Measurements from ENCODE around the gene TMEM108.

Gene TMEM108

DNA sequence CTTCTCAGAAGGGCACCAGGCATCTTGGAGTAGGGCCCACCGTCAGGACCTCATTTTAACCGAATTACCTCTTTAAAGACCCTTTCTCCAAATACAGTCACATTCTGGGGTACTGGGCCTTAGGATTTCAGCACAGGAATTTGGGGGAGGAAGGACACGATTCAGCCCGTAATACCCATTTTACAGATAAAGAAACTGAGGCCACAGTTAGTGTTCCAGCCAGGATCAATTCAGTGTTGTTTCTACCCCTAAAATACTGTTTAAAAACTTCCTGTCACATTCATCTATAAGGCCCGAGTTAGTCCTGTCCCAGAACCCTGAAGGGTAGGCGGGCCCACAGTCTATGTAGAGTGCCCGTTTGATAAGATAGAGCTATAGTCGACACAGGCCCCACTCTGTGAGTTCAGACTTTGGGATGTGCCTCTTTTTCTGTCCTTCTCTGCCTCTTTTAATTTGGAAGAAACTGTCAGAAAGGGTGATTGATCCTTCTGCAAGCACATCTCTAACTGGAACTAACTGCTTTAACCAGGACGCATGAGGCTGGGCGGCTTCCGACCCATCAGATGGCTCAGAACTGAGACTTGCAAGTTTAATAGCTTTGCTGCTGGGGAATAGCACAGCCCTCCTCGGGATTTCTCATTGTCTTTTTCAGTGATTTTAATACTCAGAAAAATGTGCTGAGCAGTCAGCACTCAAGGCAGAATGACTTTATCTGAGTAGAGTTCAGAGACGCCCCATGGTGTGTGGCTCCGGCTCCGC lies 381.1 kb downstream of the TMEM108 start:
- DNase-seq (ENCODE audit: low read depth in 2 of 2): no peak

DNA sequence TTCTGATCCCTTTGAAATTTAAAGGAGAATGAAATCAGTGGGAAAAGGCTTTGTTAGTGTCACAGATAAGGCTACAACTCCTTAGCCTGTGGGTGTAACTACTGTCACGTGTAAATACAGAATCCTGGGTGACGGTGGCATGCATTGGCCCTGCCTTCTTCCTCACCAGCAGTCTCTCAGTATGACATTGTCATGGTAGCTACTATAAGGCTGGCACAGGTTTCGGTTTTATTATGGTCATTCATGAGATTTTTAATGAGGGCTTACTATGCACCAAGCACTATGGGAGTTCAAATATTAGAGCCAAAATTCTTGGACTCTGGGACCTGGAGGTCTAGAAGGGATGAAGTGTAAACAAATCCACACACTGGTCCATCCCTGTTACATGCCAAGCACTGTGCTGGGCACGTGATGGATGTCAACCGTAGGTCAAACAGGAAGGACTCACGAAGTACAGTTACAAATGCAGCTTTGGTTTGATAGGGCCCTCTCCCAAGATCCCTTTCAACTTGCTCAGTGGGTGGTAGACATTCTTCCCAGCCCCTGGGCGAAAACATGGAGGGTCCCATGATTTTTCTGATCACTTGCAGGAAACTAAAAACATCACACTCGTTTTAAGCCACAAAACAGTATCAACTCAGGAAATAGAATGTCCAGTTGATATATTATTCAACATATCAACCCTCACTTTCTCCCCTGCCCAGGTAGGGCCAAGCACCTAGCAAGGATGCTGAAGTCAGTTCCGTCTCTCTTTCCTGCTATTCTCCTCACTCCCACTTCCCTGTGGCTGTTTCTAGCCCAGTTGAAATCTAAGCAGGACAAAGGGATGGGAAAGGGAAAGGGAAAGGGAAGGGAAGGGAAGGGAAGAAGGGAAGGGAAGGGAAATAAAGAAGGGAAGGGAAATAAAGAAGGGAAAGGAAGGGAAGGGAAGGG lies 387.0 kb downstream of the TMEM108 start:
- no peak for DNase-seq (ENCODE audit: low read depth in 2 of 2)

DNA sequence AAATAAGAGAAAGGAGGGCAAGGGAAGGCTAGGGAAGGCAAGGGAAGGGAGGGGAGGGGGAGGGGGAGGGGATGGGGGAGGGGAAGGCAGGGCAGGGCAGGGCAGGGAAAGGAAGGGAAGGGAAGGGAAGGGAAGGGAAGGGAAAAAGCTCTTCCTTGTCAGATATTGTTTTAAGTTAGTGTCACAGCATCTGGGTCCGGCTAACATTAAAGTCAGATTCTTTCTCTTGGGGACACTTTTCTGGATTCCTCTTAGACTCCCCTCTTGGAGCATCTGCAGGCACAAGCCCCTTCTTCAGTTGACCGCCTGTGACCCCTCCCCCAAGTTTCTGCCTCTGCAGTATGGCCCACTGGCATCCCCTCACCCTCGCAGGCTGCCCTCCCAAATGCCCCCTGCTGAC lies 387.7 kb downstream of the TMEM108 start:
- DNase-seq (ENCODE audit: low read depth in 2 of 2): no peak

DNA sequence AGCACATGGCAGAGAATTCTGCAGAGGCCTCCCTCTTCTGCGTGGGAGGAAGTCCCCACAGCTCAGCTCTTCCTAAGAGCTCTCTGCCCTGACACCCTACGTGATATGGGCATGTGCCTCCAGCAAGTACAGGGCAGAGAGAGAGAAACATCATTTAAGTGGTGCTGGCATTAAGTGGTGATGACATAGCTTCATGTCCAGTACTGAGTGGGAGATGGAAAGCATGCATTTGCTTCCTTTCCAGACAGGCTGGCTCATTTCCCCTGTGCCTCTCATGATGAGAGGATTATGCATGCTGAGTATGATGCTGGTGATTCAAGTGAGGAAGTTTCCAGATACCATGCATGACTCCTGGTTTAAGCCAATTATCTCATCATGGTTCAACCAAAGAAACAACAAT lies 388.5 kb downstream of the TMEM108 start:
- DNase-seq (ENCODE audit: low read depth in 2 of 2): no peak

DNA sequence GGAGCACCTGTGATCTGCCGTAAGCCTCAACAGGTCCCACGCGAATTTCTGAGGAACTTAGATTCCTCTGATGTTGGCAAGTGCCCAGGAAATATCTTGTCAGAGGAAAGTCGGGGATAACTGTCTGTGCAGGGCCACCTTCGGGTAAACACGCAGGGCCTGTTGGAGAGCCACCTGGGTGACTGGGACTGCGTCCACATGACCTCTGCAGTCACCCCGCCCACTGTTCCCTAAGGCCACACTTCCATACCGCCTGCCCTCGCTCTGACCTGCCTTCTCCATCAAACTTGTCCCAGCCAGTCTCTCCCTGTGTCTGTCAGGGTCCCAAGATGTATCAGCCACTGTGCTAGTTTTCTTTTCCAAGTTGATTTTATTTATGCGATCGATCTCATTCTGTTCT lies 390.4 kb downstream of the TMEM108 start:
- no peak for DNase-seq (ENCODE audit: low read depth in 2 of 2)

DNA sequence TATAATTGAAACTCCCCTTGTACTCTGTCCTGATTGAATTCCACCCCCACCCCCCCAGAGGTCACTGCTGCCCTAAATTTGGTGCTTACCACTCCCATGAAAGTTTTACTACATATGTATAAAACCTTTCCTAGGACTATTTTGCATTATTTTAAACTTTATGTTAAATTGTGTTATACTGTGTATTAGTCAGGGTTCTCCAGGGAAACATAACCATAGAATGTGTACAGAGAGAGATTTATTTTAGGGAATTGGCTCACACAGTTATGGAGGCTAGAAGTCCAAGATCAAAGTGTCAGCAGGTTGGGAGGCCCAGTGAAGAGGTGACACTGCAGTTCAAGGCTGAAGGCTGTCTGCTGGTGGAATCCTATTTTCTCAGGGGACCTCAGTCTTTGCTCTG lies 390.9 kb downstream of the TMEM108 start:
- no peak for DNase-seq (ENCODE audit: low read depth in 2 of 2)

DNA sequence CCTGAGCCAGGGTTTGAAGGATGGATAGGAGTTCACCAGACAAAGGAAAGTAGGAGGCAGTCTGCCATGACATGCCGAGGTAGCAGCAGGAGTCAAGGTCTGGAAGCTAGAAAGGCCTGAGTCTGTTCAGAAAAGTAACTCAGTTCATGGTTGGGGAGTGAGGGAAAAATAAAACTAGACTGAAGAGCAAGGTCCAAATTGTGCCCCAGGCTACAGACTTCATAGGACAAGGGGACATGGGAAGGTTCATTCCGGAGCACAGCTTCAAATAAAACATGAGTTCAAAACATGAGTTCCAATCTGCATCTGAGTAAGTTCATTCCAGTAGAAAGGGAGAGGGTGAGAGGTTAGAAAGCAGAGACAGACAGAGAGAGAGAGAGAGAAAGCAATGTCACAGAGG lies 401.4 kb downstream of the TMEM108 start:
- DNase-seq (ENCODE audit: low read depth in 2 of 2): no peak

DNA sequence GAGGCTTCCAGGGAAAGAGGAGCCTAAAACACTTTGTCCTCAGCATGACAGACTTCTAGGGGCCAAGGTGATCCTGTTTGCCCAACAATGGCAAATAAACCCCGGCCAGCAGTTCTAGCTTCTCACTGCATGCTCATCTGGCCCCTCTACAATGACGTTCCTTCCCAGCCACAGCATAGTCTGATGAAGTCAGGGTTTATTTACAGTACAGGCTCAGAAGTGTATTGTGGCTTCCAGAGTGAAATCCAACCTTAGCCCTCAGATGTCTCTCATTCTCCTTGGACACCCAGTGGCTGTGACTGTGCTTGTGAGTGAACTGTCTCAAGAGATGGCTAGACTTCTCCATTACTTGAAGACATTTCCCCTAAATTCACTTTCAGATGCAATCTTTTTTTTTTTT lies 402.5 kb downstream of the TMEM108 start:
- no peak for DNase-seq (ENCODE audit: low read depth in 2 of 2)

DNA sequence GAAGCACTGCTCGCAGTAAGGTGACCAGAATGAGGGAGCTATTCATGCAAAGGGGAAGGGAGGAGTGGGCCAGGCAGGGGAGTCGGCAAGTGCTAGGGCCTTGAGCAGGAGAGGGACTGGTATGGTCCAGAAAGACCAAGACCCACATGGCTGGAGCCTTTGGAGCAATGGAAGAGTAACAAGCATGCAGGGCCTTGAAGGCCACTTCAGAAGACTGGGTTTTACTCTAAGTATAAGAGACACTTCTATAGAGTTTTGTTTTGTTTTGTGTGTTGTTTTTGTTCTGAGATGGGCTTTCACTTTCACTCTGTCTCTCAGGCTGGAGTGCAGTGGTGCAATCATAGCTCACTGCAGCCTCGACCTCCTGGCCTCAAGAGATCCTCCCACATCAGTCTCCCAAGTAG lies 403.7 kb downstream of the TMEM108 start:
- DNase-seq (ENCODE audit: low read depth in 2 of 2): no peak

DNA sequence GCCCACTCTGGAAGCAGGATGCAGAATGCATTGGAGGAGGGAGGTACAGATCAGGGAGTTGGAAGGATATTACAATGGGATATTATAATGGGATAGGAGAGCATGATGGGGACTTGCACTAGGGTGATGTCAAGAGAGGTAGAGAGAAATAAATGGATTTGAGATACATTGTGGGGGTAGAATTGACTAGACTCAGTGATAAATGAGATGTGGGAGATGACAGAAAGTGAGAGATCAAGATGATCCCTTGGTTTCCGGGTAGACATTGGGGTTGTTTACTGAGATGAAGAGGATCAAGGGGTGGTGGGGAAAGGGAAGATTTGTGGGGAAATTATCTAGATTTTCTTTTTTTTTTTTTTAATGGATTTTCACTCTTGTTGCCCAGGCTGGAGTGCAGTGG lies 404.3 kb downstream of the TMEM108 start:
- no peak for DNase-seq (ENCODE audit: low read depth in 2 of 2)

DNA sequence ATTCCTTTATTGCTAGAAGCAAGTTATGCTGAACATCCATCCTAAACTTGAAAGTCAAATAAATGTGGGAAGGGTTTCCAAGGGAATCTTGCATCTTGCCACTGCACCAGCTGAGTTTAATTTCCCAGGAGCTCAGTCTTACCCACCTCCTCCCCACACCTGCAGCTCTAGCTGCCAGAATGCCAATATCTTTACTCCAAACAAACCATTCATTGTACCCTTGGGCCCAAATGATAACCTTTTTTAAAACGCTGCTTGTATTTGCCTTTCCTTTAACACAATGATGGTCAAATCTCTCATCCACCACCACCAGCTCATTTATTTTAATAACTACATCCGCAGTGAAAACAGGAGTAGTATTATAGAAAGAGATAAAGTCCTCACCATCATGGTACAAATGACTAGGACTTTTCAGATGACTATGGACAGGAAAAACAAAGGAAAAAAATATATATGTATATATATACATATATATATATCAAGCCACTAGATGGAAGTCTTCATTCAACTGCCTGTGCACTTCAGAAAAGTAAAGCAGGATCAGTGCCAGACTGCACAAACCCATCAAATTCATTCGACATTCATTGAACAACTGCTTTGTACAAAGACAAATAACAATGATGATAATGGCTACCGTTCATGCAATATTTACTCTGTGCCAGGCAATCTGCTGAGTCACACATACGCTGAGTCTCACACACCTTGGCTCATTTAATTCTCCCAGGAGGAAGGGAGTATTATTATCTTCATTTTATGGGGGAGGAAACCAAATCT lies 405.6 kb downstream of the TMEM108 start:
- no peak for DNase-seq (ENCODE audit: low read depth in 2 of 2)

DNA sequence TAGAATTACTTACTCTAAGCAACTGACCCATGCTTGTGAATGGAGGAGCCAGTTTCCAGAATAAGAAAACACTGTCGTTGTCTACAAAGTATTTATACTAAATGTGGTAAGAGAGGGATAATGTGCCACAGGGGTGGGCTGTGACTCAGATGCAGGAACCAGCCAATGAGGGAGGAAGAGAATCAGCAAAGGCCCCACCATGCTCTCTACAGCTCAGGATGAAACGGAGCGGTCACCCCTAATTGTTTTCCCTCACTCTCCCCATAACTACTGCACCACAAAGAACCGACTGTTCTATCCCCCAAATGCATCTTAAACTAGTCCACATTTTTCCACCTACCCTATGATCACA lies 406.2 kb downstream of the TMEM108 start:
- no peak for DNase-seq (ENCODE audit: low read depth in 2 of 2)

DNA sequence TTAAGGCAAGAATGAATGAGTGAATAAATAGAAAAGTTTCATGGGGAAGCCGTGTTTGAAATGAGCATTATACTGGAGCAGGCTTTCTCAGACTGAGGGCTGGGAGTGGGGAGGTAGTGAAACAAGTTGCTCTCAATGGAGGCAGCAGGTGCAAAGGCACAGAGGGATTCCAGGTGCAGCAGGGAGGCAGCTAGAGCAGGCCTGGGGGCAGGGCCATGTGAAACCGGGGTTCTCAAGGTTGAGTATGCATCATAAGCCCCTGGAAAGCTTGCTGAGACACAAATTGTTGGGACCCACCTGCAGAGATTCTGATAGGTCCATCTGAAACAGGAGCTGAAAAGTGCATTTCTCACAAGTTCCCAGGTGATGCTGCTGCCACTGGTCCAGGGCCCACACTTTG lies 406.9 kb downstream of the TMEM108 start:
- DNase-seq (ENCODE audit: low read depth in 2 of 2): no peak
